OCI-M2 (cell line): ENCODE measurements around the gene MKNK1.

Source experiments
- DNase-seq: peaks from one replicate; lab custom pipeline; 2025; ENCODE audit not compliant: unreplicated experiment; lab: John Stamatoyannopoulos, UW

Gene MKNK1

DNA sequence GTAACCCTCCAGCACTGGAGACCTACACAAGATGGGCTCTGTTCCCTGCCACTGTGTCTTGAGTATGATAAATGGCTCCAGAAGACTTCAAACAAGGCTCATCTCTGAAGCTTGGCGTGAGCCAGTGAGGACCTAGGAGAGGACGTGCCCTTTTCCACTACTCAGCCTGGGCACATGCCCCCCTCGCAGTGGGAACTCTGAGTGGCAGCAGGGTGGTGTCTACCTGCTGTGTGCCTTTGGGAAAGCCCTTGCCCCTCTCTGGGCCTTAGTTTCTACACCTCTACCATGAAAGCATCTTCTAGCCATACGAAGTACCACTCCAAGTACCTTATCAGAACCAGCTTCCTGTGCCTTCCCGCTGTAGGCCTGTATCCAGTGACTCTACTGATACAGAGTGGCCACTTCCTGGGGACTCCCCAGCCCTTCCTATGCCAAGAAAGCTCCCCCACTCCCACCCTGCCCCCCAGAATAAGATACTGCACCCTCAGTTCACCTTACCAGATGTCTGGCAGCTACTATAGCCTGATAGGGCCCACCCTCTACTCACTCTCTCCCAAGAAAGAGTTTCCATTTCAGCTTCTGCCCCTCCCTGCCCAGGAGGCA is 15.7 kb upstream of the MKNK1 start:
- no peak for DNase-seq

DNA sequence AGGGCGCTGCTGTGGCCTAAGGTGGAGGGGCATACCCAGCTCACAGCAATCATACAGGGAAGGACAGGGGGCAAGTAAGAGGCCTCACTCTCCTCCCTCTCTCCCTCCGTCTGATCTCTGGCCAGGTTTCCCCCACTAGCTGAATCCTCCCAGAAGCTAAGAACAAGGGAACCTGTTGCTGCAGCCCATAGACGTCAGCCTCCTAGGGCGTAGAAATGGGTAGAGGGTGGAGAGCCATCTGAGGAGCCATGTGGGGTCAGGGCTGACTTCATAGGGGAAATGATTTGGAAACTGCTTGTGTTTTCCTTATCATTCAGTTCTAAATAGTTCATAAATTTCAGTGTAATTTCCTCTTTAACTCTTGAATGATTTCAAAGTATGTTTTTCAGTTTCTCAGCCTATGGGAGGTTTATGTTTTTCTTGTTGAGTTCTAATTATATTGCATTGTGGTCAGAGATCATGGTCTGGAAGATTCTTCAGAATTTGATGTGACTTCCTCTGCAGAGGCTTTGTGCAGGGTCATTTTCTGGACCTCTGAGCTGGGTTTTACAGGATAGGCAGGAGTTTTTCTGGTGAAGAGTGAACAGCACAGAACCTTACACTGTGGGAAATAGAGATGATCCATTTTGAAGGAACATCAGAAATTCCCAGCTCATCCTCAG is 14.8 kb upstream of the MKNK1 start:
- no peak for DNase-seq

DNA sequence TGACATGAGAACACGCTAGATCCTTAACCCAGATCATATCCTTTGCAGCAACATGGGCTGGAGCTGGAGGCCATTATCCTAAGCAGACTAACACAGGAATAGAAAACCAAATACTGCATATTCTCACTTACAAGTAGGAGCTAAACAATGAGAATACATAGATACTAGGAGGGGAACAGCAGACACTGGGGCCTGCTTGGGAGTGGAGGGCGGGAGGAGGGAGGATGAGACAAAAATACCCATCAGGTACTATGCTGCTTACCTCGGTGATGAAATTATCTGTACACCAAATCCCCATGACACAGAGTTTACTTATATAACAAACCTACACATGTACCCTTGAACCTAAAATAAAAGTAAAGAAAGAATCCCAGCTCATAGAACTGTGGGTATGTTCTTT is 13.8 kb upstream of the MKNK1 start:
- DNase-seq: no peak

DNA sequence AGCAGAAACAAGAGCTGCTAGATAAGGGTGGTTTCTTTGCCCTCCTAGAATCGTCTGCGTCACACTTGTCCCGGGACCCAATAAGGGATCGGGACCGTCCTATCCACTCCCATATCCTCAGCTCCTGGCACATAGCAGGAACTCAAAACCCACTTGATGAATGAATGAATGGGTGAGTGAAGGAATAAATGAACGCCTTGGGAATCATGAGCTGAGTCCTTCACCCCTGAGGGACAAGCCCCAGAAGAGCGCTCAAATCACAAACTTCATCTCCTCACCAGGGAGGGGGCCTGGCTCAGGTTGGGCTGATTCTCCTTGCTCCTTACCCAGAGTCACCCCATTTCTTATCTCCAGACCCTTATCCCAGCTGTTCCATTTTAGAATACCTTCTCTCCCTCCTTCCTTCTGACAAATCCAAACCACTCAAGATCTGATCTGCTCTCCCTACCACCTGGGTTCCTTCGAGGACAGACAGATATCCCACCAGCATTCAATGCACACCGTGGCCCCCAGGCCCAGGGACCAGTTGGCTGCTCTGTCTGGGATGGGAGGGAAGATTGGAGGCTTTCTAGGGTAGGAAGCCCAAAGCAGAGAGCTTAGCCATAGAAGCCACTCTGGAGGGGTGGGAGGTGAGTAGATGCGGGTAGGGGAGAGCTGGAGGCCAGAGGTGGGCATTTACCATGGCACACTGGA is 13.2 kb upstream of the MKNK1 start:
- DNase-seq: no peak

DNA sequence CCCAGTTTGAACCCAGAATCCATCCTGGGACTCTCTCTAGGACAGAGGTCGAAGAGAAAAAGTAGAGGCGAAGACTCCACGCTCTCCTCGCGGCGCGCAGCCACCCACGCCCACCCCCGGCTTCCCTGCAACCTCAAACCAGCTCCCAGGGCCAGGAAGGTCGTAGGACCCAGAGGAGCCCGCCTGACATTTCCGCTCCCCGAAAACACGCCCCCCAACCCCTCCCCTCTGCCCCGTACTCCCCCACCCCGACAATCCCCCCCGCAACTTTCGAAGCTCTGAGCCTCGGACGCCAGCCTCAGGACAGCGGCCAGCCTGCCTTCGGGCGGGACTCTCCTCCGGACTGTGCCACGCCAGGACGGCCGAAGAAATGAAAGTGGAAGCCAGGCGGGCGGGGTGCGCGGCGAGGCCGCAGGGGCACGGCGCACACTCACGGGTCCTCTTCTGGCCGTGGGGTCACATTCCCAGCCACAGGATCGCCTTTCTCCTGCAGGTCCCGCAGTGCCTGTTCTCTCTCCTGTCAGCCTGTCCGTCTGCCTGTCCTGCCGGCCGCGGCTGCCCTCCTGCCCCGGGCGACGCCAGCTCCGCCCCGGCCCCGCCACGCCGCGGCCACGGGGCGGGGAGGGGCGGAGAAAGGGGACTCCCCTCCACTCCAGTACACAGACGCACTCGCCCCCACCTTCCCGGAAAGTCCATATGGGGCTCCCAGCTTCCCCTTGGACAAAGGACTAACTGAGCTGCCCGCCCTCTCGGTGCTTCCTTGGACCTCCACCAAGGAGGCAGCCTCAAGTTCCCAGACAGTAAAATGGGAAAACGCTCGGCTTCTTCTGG is 12.4 kb upstream of the MKNK1 start, which contains the start of gene MOB3C:
MOB3C (minus strand) TSS at position 535 of the 831 bp plus-strand sequence. CDS start 3,490 bp downstream, outside the sequence.
- DNase-seq: no peak

DNA sequence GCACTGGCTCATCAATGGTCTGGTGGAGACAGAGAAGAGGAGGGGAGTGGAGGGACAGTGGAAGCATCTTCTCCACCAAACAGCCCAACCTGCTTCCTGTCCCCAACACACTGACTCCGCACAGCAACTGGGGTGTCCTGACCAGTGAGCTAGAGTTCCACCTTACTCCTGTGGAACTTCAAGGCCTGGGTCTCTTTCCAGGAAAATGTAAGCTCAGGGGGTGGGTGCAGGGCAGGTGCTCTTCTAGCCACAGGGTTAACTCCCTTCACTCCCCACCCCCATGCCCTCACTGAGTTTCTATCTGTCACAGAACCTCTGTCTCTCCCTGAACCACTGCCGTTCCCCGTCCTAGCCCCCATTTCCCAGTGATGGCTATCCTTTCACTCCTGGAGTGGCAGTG is 11.7 kb upstream of the MKNK1 start:
- no peak for DNase-seq

DNA sequence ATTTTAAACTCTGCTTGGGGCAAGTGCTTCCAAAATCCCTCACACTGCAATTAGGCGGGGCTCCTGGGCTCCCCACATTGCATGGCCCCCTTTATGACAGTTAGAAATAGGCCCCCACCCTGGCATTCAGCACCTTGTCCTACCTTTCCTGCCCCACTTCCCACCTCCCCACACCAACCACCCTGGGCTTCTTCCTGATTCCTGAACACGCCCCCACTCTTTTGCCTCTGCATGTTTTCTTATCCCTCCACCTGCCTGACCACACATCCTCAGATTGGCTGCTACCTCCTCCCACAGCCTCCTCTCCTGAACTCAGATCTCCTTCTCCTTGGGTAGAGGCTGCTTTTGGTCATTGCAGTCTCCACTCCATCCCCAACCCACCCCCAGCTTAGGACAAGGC is 11.0 kb upstream of the MKNK1 start:
- no peak for DNase-seq

DNA sequence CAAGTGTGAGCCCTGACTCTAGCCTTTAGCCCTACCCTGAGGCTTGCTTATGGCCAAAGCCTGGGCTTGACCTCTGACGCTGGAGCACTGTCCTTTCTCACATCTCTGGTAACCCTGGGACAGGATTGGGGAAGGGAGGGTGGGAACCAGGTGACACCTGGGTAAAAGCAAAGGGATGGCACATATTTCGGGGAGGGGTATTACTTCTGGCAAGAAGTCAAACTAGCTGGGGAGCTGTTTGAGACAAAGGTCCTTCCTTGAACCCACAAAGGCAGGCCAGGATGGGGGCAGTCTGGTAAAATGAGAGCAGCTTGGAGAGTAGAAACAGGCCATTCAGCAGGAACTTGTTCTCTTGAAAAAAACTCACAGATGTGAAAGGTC is 10.5 kb upstream of the MKNK1 start:
- DNase-seq: no peak

DNA sequence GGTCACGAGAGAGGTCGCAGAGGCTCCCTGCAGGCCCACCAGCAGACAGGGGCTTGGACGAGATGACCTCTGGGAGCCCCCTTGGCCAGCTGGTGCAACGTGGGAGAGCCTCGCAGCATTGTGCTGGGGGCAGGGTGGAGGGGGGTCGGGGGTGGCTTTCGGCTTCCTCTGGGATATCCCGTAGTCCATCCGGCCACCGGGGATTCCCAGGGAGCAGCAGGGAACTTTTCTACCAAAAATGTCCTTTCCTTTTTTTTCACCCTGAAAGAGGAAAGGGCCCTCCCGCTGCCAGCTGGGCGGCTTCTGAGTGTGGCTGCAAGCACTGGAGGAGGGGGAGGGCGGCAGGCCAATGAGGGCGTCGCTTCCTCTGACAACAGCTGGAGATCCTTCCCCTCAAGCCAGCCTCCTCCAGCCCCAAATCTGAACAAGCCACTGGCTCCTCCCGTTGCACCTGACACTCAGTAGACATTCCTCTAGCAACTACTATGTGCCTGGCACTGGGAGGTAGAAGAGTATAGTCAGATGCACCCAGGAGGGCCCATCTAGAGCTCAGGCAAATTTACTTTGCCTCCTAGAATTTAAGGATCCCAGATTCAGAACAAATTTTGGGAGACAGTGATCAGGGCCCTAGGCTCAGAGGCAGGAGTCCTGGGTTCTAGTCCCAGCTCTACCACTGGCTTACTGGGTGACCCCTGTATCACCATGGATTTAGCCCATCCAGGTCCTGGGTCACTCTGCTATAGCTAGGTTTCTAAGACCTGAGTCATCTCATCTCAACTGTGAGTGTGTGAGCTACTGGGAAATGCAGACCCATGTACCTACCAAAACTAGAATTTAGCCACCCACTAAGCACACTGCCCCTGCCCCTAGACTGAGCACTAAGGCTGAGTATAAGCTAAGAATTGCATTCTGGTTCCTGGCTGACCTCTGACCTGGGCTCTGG is 9.9 kb upstream of the MKNK1 start:
- no peak for DNase-seq

DNA sequence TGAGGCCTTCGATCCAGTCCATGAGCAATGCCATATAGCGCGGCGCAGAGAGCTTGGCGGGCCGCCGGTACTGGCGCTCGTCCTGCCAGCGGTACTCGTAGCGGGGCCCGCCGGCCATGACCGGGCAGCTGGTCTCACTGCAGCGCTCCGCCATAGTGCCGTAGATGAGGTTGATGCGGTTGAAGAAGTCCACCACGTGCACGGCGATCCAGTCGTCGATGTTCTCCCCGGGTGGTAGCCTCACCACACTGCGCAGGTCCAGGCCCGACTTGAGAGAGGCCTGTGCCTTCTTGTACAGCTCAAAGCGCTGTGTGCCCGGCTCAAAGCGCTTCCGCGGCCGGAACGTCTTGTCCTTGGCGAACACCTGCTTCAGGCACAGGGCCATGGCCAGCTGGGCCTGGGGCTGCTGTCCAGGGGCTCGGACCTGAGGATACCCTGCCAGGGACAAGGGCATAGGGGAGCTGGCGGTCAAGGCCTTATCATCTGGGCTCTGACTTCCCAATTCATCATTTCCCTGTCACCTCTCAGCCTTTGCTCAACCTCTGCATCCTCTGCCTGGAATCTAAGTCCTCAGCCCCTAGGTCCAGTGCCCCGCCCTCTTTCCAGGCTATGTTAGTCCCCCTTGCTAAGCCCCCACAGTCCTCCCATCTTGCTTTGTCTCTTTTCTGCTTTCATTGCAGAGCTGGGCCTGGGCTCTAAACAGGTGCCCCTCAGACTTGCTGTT is 9.0 kb upstream of the MKNK1 start:
- DNase-seq: no peak

DNA sequence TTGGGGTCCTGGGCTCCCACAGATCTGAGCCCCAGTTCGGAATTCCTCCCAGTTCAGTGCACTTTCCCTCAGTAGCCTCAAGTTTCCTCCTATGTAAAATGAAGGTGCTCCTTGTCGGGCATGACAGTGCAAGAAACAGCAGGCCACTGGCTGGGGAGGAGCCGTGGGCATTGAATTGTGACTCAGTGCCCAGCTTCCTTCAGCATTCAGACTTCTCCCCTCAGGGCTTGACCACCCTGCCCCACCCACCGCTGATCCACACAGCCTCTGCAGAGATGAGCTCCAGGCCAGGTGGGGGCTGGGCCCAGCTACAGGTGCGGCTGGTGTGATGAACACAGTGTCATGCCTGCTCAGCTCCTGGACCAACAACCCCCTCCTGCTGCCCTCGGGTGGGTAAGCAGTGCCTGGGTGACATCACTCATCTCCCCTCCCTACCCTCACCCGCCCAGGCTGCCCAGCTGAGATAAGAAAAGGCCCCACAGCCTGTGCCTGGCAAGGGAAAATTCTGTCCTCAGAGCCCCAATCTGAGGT is 7.7 kb upstream of the MKNK1 start:
- DNase-seq: no peak

DNA sequence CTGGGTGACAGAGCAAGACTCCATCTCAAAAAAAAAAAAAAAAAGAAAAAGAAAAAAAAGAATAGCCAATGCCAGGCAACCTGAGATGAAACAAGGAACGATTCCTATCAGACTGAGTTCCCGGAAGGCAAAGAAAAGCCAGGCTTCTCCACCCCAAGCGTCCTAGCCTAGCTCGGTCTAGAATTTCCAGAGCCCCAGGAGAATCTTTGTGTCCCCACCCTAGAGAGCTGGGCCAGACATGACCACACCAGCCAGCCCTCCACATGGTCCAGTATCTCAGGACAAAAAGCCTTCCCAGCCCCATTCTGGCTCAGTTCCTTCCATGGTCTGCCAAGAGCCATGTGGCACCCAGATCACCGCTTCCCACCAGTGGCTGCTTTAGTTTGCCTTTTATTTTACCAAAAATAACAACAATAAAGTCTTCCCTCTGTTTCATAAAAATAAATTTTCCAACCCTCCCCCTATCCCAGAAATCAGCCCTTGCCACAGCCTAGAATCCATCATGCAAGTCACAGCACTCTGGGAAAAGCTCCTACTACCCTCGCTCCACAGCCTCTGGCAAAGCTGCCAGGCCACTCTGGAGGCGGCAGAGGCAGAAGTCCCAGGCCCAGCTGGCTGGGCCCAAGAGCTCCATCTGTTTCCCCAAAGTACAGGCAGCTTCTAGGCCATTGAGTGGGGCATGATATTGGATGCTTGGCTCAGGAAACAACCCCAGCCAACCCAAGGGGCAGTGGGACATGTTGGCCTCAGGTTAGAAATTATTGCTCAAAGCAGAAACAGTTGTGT is 3.5 kb upstream of the MKNK1 start:
- no peak for DNase-seq

DNA sequence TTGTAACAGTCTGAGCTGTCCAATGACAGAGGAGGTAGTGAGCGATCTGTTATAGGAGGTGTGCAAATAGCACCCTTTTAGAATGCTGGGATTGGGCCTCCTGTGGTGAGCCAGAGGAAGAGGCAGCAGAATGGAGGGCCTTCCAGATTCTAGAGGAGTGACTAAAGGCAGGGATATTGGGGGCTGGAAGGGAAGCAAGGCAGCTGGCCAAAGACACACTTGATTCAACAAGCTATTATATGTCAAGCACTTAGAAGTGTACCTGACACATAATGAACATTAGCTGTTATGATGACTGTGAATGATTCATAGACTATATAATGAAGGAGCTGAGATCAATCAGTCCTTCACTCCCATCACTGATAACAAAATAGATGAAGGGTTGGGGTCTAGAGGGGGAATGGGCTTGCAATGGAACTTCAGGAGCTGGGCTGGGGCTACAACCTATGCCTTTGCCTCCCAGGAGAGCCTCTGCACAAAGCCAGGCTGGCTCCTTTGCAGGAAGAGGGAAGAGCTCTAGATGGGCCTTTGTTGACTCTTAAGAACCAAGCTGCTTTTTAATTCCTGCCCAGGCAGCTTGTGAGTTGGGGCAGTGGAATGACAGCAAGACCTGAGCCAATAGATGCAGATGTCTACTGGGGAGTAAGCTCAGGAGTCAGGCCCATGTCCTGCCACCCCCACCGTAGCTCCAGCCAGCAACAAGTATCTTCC is 2.3 kb upstream of the MKNK1 start:
- DNase-seq: no peak

DNA sequence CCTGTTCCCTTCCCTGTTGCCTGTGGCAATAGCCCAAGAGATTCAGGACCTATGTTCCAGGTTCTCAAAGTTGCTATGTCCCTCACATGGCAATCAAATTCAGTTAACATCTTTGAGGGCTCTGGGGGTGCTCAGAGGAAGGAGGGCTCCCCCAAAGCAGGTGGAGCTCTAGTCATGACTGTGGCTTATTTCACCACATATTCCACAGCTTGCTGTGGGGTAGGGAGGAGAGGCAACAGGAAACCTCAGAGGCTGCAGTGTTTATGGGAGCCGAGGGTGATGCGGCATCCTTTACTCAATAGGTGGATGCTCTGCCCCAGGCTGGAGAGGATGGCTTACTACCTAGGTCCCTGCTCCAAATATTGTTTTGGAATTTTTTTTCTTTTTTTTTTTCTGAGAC is 1.2 kb upstream of the MKNK1 start:
- DNase-seq: no peak

DNA sequence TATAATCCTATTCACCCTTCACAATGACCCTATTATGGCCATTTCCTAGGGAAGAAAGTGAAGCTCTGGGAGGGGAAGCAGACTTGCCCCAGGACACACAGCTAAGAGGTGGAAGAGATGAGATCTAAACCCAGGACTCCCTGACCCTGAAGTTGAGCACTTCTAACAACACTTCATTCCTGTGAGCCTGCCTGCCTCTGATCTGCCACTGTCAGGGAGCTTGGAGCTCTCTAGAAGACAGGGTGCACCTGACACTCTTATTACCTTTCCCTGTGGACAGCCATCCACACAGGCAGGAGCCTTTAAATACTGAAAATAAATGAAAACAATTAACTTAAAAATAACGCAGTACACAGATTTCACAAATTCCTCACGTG is 599 bp downstream of the MKNK1 start:
- no peak for DNase-seq

DNA sequence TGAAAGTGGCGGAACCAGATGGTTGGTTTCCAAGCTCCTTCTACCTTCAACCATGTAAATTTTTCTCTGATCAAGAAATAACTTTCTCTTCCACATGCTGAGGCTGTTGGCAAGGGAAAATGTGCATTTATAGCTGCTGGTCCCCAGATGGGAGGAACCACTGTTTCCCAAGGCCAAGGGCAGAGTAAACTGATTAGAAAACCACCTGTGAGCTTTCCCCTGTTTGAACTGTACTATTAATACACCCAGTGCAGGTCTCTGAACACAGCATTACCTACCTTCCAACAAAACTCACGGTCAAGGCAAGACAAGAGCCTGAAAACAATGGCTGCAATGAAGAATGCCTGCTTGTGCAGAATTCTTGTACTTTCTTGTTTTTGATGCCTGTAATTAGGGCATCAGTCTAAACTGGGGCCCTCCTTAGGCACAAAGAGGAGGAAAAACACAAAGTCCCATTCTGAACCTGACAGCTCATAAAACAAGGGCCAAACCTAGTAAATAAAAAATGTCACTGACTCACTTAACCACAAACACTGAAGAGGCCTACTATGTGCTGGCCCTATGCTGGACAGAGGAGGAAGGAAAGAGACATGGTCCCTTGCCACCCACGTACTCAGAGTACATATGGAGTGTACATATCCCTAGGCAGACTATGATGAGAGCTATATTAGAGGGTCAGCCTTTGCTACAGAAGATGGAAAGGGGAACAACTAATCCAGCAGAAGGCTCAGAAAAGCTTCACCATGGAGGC is 2.6 kb downstream of the MKNK1 start:
- DNase-seq: no peak
